ENCODE measurements around the gene OARD1.

DNA sequence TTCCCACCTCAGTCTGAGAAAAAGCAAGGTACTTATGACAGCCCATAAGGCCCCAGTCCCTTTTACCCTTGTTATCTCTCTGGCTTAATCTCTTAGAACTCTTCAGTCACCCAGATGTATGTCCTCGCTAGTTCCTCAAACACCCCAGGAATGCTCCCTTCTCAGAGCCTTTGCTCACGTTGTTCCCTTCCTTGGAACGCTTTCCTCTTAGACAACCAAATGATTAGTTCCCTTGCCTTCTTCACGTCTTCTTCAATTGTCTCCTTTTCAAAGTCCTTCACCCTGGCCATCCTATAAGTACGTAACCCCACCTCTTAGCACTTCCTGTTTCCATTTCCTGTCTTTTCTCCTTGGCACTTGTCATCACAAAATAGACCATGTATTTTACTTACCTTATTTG, 20.3 kb downstream of the OARD1 start:
- TF ChIP-seq, protein P1, sequence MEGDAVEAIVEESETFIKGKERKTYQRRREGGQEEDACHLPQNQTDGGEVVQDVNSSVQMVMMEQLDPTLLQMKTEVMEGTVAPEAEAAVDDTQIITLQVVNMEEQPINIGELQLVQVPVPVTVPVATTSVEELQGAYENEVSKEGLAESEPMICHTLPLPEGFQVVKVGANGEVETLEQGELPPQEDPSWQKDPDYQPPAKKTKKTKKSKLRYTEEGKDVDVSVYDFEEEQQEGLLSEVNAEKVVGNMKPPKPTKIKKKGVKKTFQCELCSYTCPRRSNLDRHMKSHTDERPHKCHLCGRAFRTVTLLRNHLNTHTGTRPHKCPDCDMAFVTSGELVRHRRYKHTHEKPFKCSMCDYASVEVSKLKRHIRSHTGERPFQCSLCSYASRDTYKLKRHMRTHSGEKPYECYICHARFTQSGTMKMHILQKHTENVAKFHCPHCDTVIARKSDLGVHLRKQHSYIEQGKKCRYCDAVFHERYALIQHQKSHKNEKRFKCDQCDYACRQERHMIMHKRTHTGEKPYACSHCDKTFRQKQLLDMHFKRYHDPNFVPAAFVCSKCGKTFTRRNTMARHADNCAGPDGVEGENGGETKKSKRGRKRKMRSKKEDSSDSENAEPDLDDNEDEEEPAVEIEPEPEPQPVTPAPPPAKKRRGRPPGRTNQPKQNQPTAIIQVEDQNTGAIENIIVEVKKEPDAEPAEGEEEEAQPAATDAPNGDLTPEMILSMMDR (IDR thresholded peaks at IDR 0.05; ENCODE audit: poor library complexity) = no peak
- no peak for TF ChIP-seq EZH2phosphoT487 (IDR thresholded peaks at IDR 0.05; ENCODE audit: low read depth, severe bottlenecking, unreplicated experiment)
